ENCODE data around the gene C19orf81. TPM values are rescaled to one million over a fixed set of nuclear protein-coding genes. Genes with fewer than 3 reads are reported as not detected.

Gene C19orf81
- total and polyA plus RNA-seq, 9 of the 15 experiments (the other 6 are each of a cell fraction or from before 2014, with no cell fraction given), result 2.5 to 42.9 (median 33.0) TPM; not detected in 4

- Histone ChIP-seq H3K36me3 (ENCODE audit: control insufficient read depth, insufficient read depth, low read length) (no peaks in the 10 kb centered on the region), H3K4me1 (replicated peaks in 1 of 2; ENCODE audit: control insufficient read depth in 2 of 2, insufficient read depth in 2 of 2, low read length in 2 of 2) (peaks cover 2 to 19% of the 10 kb centered on the region in 2 experiments; a peak in 3 of 5 replicates), H3K79me2 (ENCODE audit: control insufficient read depth, insufficient read depth, low read length) (no peaks in the 10 kb centered on the region), H2AFZ (ENCODE audit: low read depth, low read length) (peak within 1 kb of the TSS; percentile 96), H3K27me3 (ENCODE audit: control insufficient read depth in 2 of 2, insufficient read depth in 2 of 2, low read length in 2 of 2) (peaks cover 11 to 29% of the 10 kb centered on the region in 2 experiments; a peak in 4 of 5 replicates), H3K27ac (ENCODE audit: extremely low read depth, low read depth, low read length) (peak within 1 kb of the TSS; percentile 24; the same call in 1 of the 3 replicates), H4K20me1 (replicated peaks; ENCODE audit: control insufficient read depth, insufficient read depth, low read length) (no peaks in the 10 kb centered on the region; the same call in 1 of the 2 replicates), H3K9ac (ENCODE audit: insufficient read depth in 1 of 2, low read depth in 2 of 2, low read length in 2 of 2) (peak within 1 kb of the TSS; percentile 60 to 92), H3K9me3 (replicated peaks; ENCODE audit: control insufficient read depth, insufficient read depth, low read depth, low read length) (no peaks in the 10 kb centered on the region), H3K4me2 (ENCODE audit: insufficient read depth, low read length) (peak within 1 kb of the TSS; percentile 83), H3K9me1 (ENCODE audit: control insufficient read depth, insufficient read depth, low read length) (no peaks in the 10 kb centered on the region), H3K4me3 (peak within 1 kb of the TSS; percentile 65)
- BruUV-seq (replicated peaks), result no TSS peak
- DNase-seq (ENCODE audit: extremely low read depth in 1 of 4, low spot score in 3 of 4), result peak; percentile 79 to 95 (median 92)
- CTCF ChIA-PET (ENCODE audit: low intra/inter-chr PET ratio), result no interaction called here
- peak; percentile 97 for ATAC-seq
- in situ Hi-C loops (cut with MboI) (no loop called here), intact Hi-C loops (cut with micrococcal nuclease) (no loop called here)
- FAIRE-seq, result peak; percentile 84
- 6% methylated on average over 47 of the region's 76 CpGs for WGBS (ENCODE audit: insufficient coverage, low coverage, missing lambda C conversion rate)
- POLR2A ChIA-PET, result no interaction called here
- TF ChIP-seq ILK (tag; IDR thresholded peaks at IDR 0.05; ENCODE audit: borderline replicate concordance, low read depth) (no peak), CHD4 (IDR thresholded peaks at IDR 0.05; ENCODE audit: insufficient read depth, insufficient replicate concordance, low read depth, low read length, poor library complexity, severe bottlenecking) (no peak), MLX (CRISPR knock-in tag; conservative IDR thresholded peaks at IDR 0.05) (no peak), NFIC (IDR thresholded peaks at IDR 0.05) (no peak), MCM2 (IDR thresholded peaks at IDR 0.05; ENCODE audit: low read depth) (no peak), HSF4 (CRISPR knock-in tag; IDR thresholded peaks at IDR 0.05; ENCODE audit: borderline replicate concordance) (no peak), ERF (CRISPR knock-in tag; IDR thresholded peaks at IDR 0.05) (no peak), TCF7L2 (IDR thresholded peaks at IDR 0.05; ENCODE audit: low read depth, low read length) (no peak), CHCHD3 (CRISPR knock-in tag; IDR thresholded peaks at IDR 0.05) (no peak), ZSCAN32 (CRISPR knock-in tag; IDR thresholded peaks at IDR 0.05) (no peak), EGR1 (conservative IDR thresholded peaks at IDR 0.05) (no peak), ZNF512 (tag; IDR thresholded peaks at IDR 0.05) (no peak), THRB (CRISPR knock-in tag; conservative IDR thresholded peaks at IDR 0.05) (no peak), ZNF79 (CRISPR knock-in tag; IDR thresholded peaks at IDR 0.05; ENCODE audit: low read depth) (no peak), ZNF316 (IDR thresholded peaks at IDR 0.05) (no peak)
Measured at GRCh38 chr19:50639121-50640112, 9.8 kb upstream of the C19orf81 start, which contains the start of gene SYT3. Gene SYT3, minus strand, starts transcription at chr19:50639881. Its CDS starts 2,470 bp downstream, at chr19:50637411.

Measured in K562 (cell line).